GM18520 (cell line): Measurements from ENCODE around the gene CSNK2A2.

Source experiments
- ATAC-seq: cut with Tn5 transposase; IDR thresholded peaks from one replicate; pipeline ENCODE4 v1.9.1; 2021; ENCODE audit not compliant: unreplicated experiment

Gene CSNK2A2

GRCh38 chr16:58198022-58198683 lies at the start of gene CSNK2A2:
Gene CSNK2A2, minus strand, starts transcription at chr16:58198106. Its CDS starts 370 bp downstream, at chr16:58197736.
- peak; percentile 64 for ATAC-seq

- peak; percentile 90 for ATAC-seq
These were observed 45.7 kb upstream of the CSNK2A2 start for GRCh38 chr16:58243528-58244004.

DNA sequence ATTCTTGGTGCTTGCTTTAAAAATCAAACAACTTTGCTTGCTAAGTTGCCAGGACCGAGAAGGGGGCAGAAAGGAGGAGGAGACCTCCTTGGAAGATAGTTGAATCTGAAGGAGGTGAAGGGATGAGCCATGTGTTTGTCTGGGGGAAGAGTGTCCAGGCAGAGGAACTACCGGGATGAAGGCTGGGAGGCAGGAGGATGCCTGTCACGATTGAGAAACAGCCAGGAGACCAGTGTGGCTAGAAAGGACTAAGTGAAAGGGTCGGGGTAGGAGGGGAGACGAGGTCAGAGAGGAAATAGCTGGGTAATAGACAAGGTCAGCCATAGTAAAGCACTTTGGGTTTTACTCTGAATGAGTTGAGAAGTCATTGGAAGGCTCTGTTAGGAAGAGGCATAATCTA lies 38.9 kb upstream of the CSNK2A2 start:
- ATAC-seq: no peak

DNA sequence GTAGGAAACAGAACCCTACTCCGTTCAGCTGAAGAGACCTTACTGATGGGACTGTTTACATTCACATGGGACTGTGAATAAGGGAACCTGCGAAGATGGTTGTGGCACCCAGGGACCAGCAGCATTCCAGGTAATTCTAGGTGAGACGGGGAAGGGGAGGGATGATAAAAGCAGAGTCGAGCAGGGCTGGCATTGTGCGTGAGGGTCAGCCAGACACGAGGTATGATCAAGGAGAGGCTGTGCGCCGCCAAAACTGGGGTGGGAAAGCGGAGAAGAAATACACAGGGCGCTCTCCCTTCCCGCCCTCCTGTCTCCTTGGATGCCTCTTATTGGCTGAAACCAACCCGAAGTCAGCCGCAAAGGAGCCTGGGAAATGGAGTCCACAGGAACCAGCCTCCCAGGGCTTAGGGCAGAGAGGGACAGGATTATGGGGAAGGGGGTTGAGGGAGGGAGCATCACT lies 38.4 kb upstream of the CSNK2A2 start:
- peak; percentile 83 for ATAC-seq

DNA sequence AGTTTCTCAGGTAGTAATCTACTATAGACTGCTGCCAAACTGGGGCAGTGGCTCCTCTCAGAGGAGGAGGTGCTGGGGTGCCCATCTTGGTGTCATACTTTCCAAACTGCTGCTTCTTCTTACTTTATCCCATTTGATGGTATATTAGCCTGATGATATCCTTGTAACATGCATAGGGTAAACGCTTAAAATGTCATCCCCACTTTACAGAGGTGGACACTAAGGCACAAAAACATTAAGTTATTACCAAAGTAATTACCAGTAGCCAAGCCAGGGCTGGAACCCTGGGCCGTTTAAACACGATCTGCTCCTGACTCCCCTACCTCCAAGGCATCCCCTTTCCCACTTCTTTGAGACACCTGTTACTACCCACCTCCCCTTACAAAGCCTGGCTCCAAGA lies 37.8 kb upstream of the CSNK2A2 start:
- ATAC-seq: no peak

DNA sequence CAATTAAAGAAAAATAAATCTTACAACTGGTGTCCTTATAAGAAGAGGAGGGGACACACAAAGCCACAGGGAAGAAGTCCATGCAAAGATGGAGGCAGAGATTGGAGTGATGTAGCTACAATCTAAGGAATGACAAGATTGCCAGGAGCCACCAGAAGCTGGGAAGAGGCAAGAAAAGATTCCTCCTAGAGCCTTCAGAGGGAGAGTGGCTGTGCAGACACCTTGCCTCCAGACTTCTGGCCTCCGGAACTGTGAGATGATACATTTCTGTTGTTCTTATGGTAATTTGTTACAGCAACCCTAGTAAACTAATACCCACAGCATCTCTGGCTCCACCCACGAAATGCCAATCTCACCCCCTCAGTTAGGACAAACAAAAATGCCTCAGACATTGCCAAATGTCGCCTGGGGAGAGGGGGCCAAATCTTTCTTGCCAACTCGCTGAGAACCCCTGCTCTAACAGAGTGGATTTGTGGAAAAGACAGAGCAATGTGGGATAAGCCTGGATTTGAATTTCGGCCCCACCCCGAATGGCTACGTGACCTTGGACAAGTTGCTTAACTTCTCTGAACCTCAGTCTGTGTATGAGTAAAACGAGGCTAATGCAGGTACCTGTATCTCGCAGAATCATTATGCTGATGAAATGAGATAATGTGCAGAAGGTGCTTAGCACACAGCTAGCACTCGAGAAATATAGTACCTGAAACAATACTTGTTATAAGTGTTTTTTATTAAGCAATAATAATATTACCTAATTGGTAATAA lies 37.1 kb upstream of the CSNK2A2 start:
- ATAC-seq: no peak

GRCh38 chr16:58230259-58230658 lies 32.4 kb upstream of the CSNK2A2 start:
- no peak for ATAC-seq

- ATAC-seq: no peak
These were observed 28.9 kb upstream of the CSNK2A2 start for GRCh38 chr16:58226790-58227189.

DNA sequence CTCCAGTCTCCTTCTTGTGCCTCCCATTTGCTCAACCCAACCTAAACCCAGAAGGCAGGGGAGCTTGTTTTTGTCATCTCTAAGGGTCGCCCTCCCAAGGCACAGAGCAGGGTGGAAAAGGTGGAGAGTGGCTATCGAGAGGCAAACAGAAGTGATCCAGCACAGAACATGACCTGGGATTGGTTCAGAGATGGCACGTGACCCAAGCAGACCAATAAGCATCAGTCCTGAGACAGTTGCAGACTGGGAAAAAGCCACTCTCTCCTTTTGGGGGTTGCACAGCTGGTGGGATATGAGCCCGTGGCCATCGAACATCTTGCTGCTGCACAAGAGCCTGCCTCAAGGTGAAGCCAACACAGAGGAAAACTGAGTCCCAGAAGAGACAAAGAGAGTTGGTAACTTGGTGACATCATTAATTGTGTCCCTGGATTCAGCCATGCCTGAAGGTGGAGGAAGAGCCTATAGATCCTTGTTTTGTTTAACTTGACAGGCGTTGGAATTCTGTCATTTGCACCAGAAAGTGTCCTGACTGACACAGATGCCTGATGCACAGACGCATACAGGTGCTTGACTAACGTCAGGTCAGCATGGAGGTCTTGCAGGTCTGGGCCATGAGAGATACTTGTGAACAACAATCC lies 28.2 kb upstream of the CSNK2A2 start:
- no peak for ATAC-seq

DNA sequence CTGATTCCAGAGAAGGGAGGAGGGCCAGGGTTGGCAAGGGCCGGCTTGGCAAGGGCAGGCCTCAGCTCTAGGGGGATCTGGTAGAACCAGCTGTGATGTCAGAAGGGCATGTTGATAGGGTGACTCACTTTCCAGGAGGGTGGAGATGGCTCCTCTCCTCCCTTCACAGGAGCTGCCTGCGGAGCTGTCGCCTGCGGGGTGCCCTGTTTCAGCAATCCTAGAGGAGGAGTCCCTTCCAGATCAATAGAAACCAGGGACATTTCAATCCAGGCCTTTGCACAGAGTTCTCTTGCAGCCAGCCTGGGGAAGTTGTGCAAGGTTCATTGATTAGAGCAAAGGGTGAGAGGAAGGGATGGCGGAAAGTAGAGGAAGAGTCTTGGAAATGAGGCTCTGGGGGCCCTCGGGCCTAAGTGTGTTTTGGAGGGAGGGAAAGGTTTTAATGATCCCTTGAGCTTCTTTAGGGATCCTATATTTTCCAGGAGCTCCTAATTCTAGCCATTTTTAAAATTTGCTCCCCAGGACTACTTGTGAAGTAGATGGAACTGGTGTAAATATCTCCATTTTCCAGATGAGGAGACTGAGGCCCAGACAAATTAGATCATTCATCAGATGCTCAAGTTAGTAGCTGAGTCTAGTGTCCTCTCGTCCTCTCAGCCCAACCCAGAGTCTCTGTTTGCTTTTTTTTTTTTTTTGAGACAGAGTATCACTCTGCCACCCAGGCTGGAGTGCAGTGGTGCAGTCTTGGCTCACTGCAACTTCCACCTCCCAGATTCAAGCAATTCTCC lies 24.8 kb upstream of the CSNK2A2 start:
- ATAC-seq: no peak

GRCh38 chr16:58219432-58219831 lies 21.5 kb upstream of the CSNK2A2 start:
- no peak for ATAC-seq

DNA sequence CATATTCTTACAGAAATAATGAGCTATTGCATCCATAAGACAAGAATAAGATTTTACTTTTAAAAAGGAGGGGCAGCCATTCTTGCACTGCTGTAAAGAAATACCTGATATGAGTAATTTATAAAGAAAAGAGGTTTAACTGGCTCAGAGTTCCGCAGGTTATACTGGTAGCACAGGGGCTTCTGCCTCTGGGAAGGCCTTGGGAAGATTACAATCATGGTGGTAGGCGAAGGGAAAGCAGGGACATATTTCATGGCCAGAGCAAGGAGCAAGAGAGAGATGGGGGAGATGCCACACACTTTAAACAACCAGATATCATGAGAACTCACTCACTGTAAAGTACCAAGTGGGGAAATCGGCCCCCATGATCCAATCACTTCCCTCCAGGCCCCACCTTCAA lies 20.9 kb upstream of the CSNK2A2 start:
- no peak for ATAC-seq

DNA sequence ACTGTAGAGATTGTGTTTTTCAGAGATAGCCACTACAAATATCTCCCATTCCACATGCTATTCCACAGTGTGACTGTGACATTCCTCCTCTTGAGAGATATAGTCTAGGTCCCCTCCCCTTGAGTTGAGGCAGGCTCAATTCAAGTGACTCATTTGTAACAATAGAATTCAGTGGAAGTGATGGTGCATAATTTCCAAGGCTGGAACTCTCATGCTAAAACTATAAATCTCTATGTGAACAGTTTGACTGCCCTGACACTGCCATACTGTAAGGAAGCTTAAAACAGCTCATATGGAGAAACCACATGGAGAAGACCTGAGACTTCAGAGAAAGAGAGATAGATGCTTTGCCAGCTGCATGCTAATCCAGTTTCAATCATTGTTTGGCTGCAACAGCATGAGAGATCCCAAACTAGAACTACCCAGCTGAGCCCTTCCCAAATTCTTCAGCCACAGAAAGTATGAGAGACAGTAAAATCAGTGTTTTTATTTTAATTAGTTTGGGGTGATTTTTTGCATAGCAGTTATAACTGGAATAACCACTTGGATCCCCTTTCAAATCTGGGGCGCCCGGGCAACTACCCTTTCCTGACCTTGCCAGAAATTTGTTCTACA lies 19.5 kb upstream of the CSNK2A2 start:
- ATAC-seq: no peak

- no peak for ATAC-seq
These were observed 15.1 kb upstream of the CSNK2A2 start for GRCh38 chr16:58212824-58213655.

DNA sequence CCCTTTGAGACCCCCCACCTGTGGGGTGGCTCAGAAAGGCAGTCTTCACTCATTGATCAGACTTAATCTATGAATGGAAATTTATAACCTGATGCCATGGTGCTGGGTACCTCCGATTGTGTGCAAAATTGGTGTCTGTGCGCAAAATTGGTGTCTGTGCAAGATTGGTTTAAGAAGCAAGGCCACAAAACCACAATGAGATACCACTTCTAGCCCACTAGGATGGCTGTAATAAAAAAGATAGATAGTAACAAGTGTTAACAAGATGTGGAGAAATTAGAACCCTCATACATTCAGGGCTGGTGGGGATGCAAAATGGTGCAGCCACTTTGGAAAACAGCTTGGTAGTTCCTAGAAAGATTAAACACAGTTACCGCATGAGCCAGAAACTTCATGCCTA lies 13.9 kb upstream of the CSNK2A2 start:
- ATAC-seq: no peak

DNA sequence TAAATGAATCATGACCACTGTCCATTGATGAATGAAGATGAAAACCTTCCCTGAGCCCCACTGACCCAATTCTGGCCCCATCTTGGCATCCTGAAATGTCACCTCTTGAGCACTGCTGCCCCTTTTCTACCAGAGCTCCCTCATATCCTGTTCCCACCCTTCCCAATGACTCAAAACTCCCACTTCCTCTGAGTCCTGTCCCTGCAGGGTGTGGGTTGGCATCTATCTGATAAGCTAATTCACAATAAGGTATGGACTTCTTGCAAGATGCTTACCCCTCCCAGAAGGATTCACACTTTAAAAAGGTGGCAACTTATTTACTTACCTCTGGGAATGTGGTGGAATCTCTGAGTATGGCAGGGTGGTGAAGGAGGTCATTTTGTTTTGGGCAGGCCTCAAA lies 13.3 kb upstream of the CSNK2A2 start:
- no peak for ATAC-seq

DNA sequence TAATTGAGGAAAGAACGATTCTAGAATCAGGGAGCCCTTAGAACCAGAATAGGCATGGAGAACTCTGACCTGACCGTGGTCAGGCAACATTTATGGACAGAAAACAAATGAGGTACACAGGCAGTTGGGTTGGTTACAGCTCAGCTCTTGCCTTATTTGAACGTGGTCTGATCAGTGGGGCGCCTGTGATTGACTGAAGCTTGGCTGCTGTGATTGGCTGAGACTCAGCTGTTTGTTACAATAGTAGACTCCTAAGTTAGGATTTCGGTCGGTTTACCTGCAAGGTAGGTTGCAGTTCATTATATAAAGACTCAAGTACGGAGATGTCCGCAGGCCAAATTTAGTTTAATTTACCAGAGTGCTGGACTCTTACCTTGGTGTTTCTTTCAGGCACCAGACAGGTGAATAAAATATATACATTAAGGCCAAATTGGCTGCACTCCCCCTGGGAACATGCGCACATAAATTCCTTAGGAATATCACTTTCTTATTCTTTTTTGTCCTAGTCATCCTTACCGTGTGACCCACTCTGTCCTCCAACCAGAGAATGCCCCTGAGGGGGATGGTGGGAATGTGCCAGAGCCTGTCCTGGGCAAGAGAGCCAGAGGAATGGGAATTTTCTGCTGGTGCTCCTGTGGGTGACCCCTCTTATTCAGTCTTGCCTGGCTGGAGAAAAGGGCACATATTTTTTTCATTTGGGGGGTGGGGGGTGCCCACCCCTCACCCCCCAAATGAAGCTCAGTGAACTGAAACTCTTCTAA lies 7.5 kb upstream of the CSNK2A2 start:
- no peak for ATAC-seq

- ATAC-seq: no peak
These were observed 3.3 kb upstream of the CSNK2A2 start for GRCh38 chr16:58201163-58201562.
